ENCODE measurements around the gene MRPS18B.

GRCh38 chr6:30635834-30636233 is 18.2 kb downstream of the MRPS18B start:
- no peak for TF ChIP-seq CTCF (IDR thresholded peaks at IDR 0.05)
- TF ChIP-seq POLR2A (IDR thresholded peaks at IDR 0.05): no peak
